Panc1 (cell line): ENCODE measurements around the gene ESYT2.
"Not testable (repeated sequence)": the region's sequence is repeated elsewhere in the genome, so short reads cannot be mapped to it uniquely, and the experiment has no call there.

Experiments used
- CTCF ChIP-seq: fragments of 450-650 bp; IDR thresholded peaks from 2 replicates; pipeline ENCODE4 v1.5.1; 2017; ENCODE audit warnings: mild to moderate bottlenecking
- POLR2AphosphoS5 ChIP-seq: IDR thresholded peaks from 2 replicates; pipeline ENCODE4 v1.6.1; 2012; ENCODE audit warnings: mild to moderate bottlenecking, low read depth, low read length, moderate library complexity

- not testable (repeated sequence) for TF ChIP-seq POLR2AphosphoS5, CTCF
These were observed 9.9 kb upstream of the ESYT2 start for GRCh38 chr7:158839177-158839576.
